Measurements from ENCODE around the gene CRYL1.

The CRYL1 gene

DNA sequence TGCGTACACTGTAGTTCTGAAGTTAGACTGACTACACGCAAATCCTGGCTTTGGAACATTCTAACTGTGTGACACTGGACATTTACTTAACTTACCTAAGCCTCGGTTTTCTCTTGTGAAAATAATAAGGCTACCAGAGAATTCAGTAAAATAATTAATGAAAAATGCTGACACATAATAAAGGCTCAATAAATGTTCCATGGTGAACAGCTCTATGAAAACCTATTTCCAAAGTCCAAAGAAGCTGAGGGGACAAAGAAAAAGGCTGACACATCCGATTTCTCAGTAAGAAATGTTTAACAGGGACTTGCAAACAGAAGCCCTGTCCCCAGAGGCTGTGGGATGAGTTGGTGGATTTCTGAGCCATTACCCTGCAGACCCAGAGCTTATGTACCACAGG is 153.8 kb downstream of the CRYL1 start:
- H3K9me3 ChIP-seq (replicated peaks; ENCODE audit: insufficient read depth, low read length): no peaks in the 10 kb centered on the region
- H3K9me2 ChIP-seq (replicated peaks; ENCODE audit: insufficient read depth, low read length): no peaks in the 10 kb centered on the region
- no peaks in the 10 kb centered on the region for H4K20me1 ChIP-seq (ENCODE audit: insufficient read depth, low read length)
- H3K36me3 ChIP-seq (replicated peaks; ENCODE audit: insufficient read depth, low read length): no peaks in the 10 kb centered on the region
- H3K4me1 ChIP-seq (ENCODE audit: low read length): no peaks in the 10 kb centered on the region
- H3K27me3 ChIP-seq (replicated peaks; ENCODE audit: insufficient read depth, low read length): no peaks in the 10 kb centered on the region
- no peak overlapping the region for H3K9ac ChIP-seq (ENCODE audit: low read length)
- no peak overlapping the region for H3K27ac ChIP-seq (ENCODE audit: low read length)
- no peak for DNase-seq
- H3K4me2 ChIP-seq (ENCODE audit: low read depth, low read length): no peak overlapping the region
- H2AFZ ChIP-seq (ENCODE audit: low read length): no peak overlapping the region
- H3K79me2 ChIP-seq (ENCODE audit: low read length): no peaks in the 10 kb centered on the region
- TF ChIP-seq EZH2phosphoT487 (IDR thresholded peaks at IDR 0.05; ENCODE audit: low read length) (no peak), EZH2 (optimal IDR thresholded peaks at IDR 0.05; ENCODE audit: low read depth, low read length) (no peak)
- TF ChIP-seq, protein P1, sequence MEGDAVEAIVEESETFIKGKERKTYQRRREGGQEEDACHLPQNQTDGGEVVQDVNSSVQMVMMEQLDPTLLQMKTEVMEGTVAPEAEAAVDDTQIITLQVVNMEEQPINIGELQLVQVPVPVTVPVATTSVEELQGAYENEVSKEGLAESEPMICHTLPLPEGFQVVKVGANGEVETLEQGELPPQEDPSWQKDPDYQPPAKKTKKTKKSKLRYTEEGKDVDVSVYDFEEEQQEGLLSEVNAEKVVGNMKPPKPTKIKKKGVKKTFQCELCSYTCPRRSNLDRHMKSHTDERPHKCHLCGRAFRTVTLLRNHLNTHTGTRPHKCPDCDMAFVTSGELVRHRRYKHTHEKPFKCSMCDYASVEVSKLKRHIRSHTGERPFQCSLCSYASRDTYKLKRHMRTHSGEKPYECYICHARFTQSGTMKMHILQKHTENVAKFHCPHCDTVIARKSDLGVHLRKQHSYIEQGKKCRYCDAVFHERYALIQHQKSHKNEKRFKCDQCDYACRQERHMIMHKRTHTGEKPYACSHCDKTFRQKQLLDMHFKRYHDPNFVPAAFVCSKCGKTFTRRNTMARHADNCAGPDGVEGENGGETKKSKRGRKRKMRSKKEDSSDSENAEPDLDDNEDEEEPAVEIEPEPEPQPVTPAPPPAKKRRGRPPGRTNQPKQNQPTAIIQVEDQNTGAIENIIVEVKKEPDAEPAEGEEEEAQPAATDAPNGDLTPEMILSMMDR (IDR thresholded peaks at IDR 0.05; ENCODE audit: low read length): no peak
- H3K4me3 ChIP-seq (ENCODE audit: low read length): no peak overlapping the region
- H3F3A ChIP-seq (ENCODE audit: insufficient read depth, low read length): no peaks in the 10 kb centered on the region

DNA sequence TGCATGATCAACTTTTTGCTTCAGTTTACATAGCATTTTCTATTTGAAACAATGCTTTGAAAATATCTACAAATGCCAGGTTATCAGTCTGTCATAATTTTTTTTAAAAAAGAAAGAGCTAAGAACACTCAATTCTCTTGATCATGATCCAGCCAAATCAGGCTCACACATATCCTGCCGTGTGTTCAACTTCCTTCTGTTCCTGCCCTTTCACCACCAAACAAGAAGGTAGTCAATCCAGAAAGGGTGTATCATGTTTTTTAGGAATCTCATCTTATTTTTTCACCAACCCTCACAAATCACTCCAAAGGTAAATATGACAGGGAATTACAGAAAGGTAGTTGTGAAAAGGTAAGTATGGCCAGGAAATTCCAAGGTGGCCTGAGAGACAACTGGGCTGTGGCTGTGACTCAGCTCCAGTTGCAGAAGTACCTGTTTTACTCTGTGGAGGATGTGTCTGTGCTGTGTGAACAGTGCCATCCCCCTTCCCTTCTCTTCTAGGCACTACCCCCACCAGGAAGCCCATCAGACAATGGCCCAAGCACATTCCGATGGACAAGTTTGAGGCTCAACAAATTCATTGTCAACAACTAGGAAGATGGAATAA is 154.7 kb downstream of the CRYL1 start:
- Histone ChIP-seq H3K9me3 (replicated peaks; ENCODE audit: insufficient read depth, low read length) (no peaks in the 10 kb centered on the region), H3K36me3 (replicated peaks; ENCODE audit: insufficient read depth, low read length) (no peaks in the 10 kb centered on the region), H3K79me2 (ENCODE audit: low read length) (no peaks in the 10 kb centered on the region), H3K4me2 (ENCODE audit: low read depth, low read length) (no peak overlapping the region), H3K4me3 (ENCODE audit: low read length) (no peak overlapping the region), H3K9me2 (replicated peaks; ENCODE audit: insufficient read depth, low read length) (no peaks in the 10 kb centered on the region), H3K4me1 (ENCODE audit: low read length) (no peaks in the 10 kb centered on the region), H3K27me3 (replicated peaks; ENCODE audit: insufficient read depth, low read length) (no peaks in the 10 kb centered on the region), H3F3A (ENCODE audit: insufficient read depth, low read length) (no peaks in the 10 kb centered on the region), H3K27ac (ENCODE audit: low read length) (no peak overlapping the region), H2AFZ (ENCODE audit: low read length) (no peak overlapping the region), H4K20me1 (ENCODE audit: insufficient read depth, low read length) (no peaks in the 10 kb centered on the region), H3K9ac (ENCODE audit: low read length) (no peak overlapping the region)
- DNase-seq: no peak
- TF ChIP-seq, protein P1 (IDR thresholded peaks at IDR 0.05; ENCODE audit: low read length): no peak
- TF ChIP-seq EZH2phosphoT487 (IDR thresholded peaks at IDR 0.05; ENCODE audit: low read length) (no peak), EZH2 (optimal IDR thresholded peaks at IDR 0.05; ENCODE audit: low read depth, low read length) (no peak)

DNA sequence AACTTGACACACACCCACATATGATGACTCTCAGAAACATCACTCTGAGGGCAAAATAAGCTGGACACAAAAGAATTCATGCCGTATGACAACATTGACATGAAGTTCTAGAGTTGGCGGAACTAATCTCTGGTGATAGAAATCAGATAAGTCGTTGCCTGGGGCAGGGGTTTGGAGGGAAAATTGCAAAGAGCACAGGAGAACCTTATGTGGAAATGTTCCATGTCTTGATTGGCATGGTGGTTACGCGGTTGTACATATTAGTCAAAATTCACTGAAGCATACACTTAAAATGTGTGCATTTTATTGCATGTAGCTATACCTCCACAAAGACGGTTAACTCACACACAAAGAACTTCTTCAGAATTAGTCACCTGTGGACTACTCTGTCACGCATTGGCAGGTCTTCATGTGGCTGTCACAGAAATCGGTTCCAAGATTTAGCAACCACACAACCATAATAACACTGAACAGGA is 155.7 kb downstream of the CRYL1 start:
- Histone ChIP-seq H3K27ac (ENCODE audit: low read length) (no peak overlapping the region), H3K36me3 (replicated peaks; ENCODE audit: insufficient read depth, low read length) (no peaks in the 10 kb centered on the region), H3K4me1 (ENCODE audit: low read length) (no peaks in the 10 kb centered on the region), H3K27me3 (replicated peaks; ENCODE audit: insufficient read depth, low read length) (no peaks in the 10 kb centered on the region), H3K4me3 (ENCODE audit: low read length) (no peak overlapping the region), H3K9ac (ENCODE audit: low read length) (no peak overlapping the region), H3K9me3 (replicated peaks; ENCODE audit: insufficient read depth, low read length) (no peaks in the 10 kb centered on the region), H3F3A (ENCODE audit: insufficient read depth, low read length) (no peaks in the 10 kb centered on the region), H4K20me1 (ENCODE audit: insufficient read depth, low read length) (no peaks in the 10 kb centered on the region), H3K9me2 (replicated peaks; ENCODE audit: insufficient read depth, low read length) (no peaks in the 10 kb centered on the region), H3K4me2 (ENCODE audit: low read depth, low read length) (no peak overlapping the region), H2AFZ (ENCODE audit: low read length) (no peak overlapping the region), H3K79me2 (ENCODE audit: low read length) (no peaks in the 10 kb centered on the region)
- DNase-seq: no peak
- TF ChIP-seq EZH2phosphoT487 (IDR thresholded peaks at IDR 0.05; ENCODE audit: low read length) (no peak), EZH2 (optimal IDR thresholded peaks at IDR 0.05; ENCODE audit: low read depth, low read length) (no peak)

- Histone ChIP-seq H3F3A (ENCODE audit: insufficient read depth, low read length) (no peaks in the 10 kb centered on the region), H3K4me1 (ENCODE audit: low read length) (no peaks in the 10 kb centered on the region), H4K20me1 (ENCODE audit: insufficient read depth, low read length) (no peaks in the 10 kb centered on the region), H2AFZ (ENCODE audit: low read length) (no peak overlapping the region), H3K9me3 (replicated peaks; ENCODE audit: insufficient read depth, low read length) (no peaks in the 10 kb centered on the region), H3K27me3 (replicated peaks; ENCODE audit: insufficient read depth, low read length) (no peaks in the 10 kb centered on the region), H3K9ac (ENCODE audit: low read length) (no peak overlapping the region), H3K79me2 (ENCODE audit: low read length) (no peaks in the 10 kb centered on the region), H3K9me2 (replicated peaks; ENCODE audit: insufficient read depth, low read length) (no peaks in the 10 kb centered on the region), H3K4me2 (ENCODE audit: low read depth, low read length) (no peak overlapping the region), H3K36me3 (replicated peaks; ENCODE audit: insufficient read depth, low read length) (no peaks in the 10 kb centered on the region), H3K4me3 (ENCODE audit: low read length) (no peak overlapping the region), H3K27ac (ENCODE audit: low read length) (no peak overlapping the region)
- no peak for DNase-seq
- TF ChIP-seq EZH2 (optimal IDR thresholded peaks at IDR 0.05; ENCODE audit: low read depth, low read length) (no peak), EZH2phosphoT487 (IDR thresholded peaks at IDR 0.05; ENCODE audit: low read length) (no peak)
- TF ChIP-seq, protein P1 (IDR thresholded peaks at IDR 0.05; ENCODE audit: low read length): no peak
Observed at GRCh38 chr13:20366056-20366455, 159.6 kb downstream of the CRYL1 start.

All from MM.1S (cell line).